Posterior vena cava (tissue), 2 donors: ENCODE data around the gene GLG1. TPM values are rescaled to one million over a fixed set of nuclear protein-coding genes. Genes with fewer than 3 reads are reported as not detected.
"Not testable (repeated sequence)": the region's sequence is repeated elsewhere in the genome, so short reads cannot be mapped to it uniquely, and the experiment has no call there.

Experiments used
- DNase-seq: peaks from one replicate; pipeline ENCODE4 v3.0.0-alpha.2; 2020; ENCODE audit warnings: low spot score
- intact Hi-C, 2 donors: fragments of 100-400 bp; cut with DNase I; formaldehyde crosslinking; loops; one replicate each; pipeline versions ENCODE4 v1.14.1 to v1.14.2; 2022 to 2023
- long read RNA-seq, 2 donors: library from polyadenylated mRNA; unstranded; transcript quantifications; one replicate each; pipeline ENCODE4 v2.0.0, GENCODE V29; 2020 to 2021
- total RNA-seq, 2 donors: library from RNA; stranded (reverse); fragmentation: NEBNext Ultra II Directional; extraction: Animal tissue kit (Norgen Biotek cat#: 25700); gene quantifications; one replicate each; pipeline ENCODE4 v1.2.1, GENCODE V29; 2021
- donor health status: DM: yes; HTN: yes; CAD: no.
- donor health status: DM: yes; HTN: yes; CAD: no.

The GLG1 gene
- total RNA-seq, result 100 to 1,000 TPM; 101 to 143 TPM
- long read RNA-seq, donor 1, full-length matches to known transcripts, result 45 of 102 reads
- long read RNA-seq, donor 1, partial matches to known transcripts, result 33 of 102 reads
- long read RNA-seq, donor 1, other reads (novel, unspliced or antisense), result 24 of 102 reads
- long read RNA-seq, donor 2, full-length matches to known transcripts, result 23 of 101 reads
- long read RNA-seq, donor 2, partial matches to known transcripts, result 50 of 101 reads
- long read RNA-seq, donor 2, other reads (novel, unspliced or antisense), result 28 of 101 reads

GRCh38 chr16:74606521-74607309, at the start of gene GLG1:
Gene GLG1, minus strand, starts transcription at chr16:74607114. Its CDS starts 20 bp downstream, at chr16:74607094.
- intact Hi-C loops, result no loop called here

GRCh38 chr16:74654536-74655050, 47.7 kb upstream of the GLG1 start:
- no peak for DNase-seq

More at GRCh38 chr16:74606521-74607309, at the start of gene GLG1:
- DNase-seq, result peak; percentile 98

GRCh38 chr16:74652883-74653282, 46.0 kb upstream of the GLG1 start:
- intact Hi-C loops, DNase-seq: not testable (repeated sequence)

More at GRCh38 chr16:74654536-74655050, 47.7 kb upstream of the GLG1 start:
- intact Hi-C loops, result no loop called here

GRCh38 chr16:74652249-74652648, 45.3 kb upstream of the GLG1 start:
- no peak for DNase-seq
- intact Hi-C loops, result no loop called here

GRCh38 chr16:74651841-74652240, 44.9 kb upstream of the GLG1 start:
- no peak for DNase-seq
- intact Hi-C loops, result no loop called here

GRCh38 chr16:74650966-74651567, 44.2 kb upstream of the GLG1 start:
- intact Hi-C loops, result no loop called here
- no peak for DNase-seq

GRCh38 chr16:74649839-74650504, 43.1 kb upstream of the GLG1 start:
- intact Hi-C loops, result no loop called here
- DNase-seq, result no peak

GRCh38 chr16:74641969-74642368, 35.1 kb upstream of the GLG1 start:
- no peak for DNase-seq
- intact Hi-C loops, result no loop called here

GRCh38 chr16:74637742-74638453, 31.0 kb upstream of the GLG1 start:
- intact Hi-C loops, result no loop called here
- DNase-seq, result no peak

GRCh38 chr16:74635303-74635702, 28.4 kb upstream of the GLG1 start:
- intact Hi-C loops, result no loop called here
- DNase-seq, result no peak

GRCh38 chr16:74633686-74634085, 26.8 kb upstream of the GLG1 start:
- intact Hi-C loops, result no loop called here
- no peak for DNase-seq

- intact Hi-C loops, result loop anchor here (2.0 to 10.0 kb wide), 2 partner anchors 51 to 163 kb away; no protein-coding TSS in a partner anchor
- no peak for DNase-seq
Observed at GRCh38 chr16:74627506-74628220, 20.7 kb upstream of the GLG1 start.

GRCh38 chr16:74626741-74627416, 20.0 kb upstream of the GLG1 start:
- intact Hi-C loops, result loop anchor here (2.0 to 10.0 kb wide), 2 partner anchors 52 to 162 kb away; no protein-coding TSS in a partner anchor
- no peak for DNase-seq

GRCh38 chr16:74625500-74626350, 18.8 kb upstream of the GLG1 start:
- intact Hi-C loops, result loop anchor here (2.0 to 10.0 kb wide), 2 partner anchors 53 to 161 kb away; no protein-coding TSS in a partner anchor
- no peak for DNase-seq

GRCh38 chr16:74623839-74624235, 16.9 kb upstream of the GLG1 start:
- DNase-seq, result no peak
- intact Hi-C loops, result loop anchor here (5.0 to 10.0 kb wide), 2 partner anchors 152 to 159 kb away; no protein-coding TSS in a partner anchor

- peak; percentile 14 for DNase-seq
- intact Hi-C loops, result loop anchor here (5.0 to 10.0 kb wide), 2 partner anchors 151 to 159 kb away; no protein-coding TSS in a partner anchor
Observed at GRCh38 chr16:74623214-74623838, 16.4 kb upstream of the GLG1 start.
